K562 (cell line): Measurements from ENCODE around the gene C6orf15.
"Not testable (repeated sequence)": the region's sequence is repeated elsewhere in the genome, so short reads cannot be mapped to it uniquely, and the experiment has no call there.

ENCODE experiments used
- ATF6 ChIP-seq: sonication (generic); formaldehyde crosslinking; IDR thresholded peaks from 2 replicates; pipeline ENCODE4 v1.4.0; 2020; ENCODE audit warnings: mild to moderate bottlenecking, missing genetic modification reagents
- KDM1A ChIP-seq, 2 experiments: fragments of 450-650 bp; IDR thresholded peaks; 2 replicates each; pipeline ENCODE4 v1.6.1; 2016; ENCODE audit warnings: mild to moderate bottlenecking in 2 of 2
- MAZ ChIP-seq, 2 experiments: fragments of 450-650 bp in 1 of 2; sonication (generic) in 1 of 2; formaldehyde crosslinking; IDR thresholded peaks in 1 of 2; conservative IDR thresholded peaks in 1 of 2; 2 replicates each; pipeline versions ENCODE4 v1.4.0 to v1.5.0; 2020; ENCODE audit warnings: mild to moderate bottlenecking in 1 of 2, missing genetic modification reagents in 1 of 2
- YY1 ChIP-seq, 3 experiments: IDR thresholded peaks; 2 replicates each; pipeline ENCODE4 v1.6.1; 2011; ENCODE audit warnings: low read length in 2 of 3, mild to moderate bottlenecking in 2 of 3, moderate library complexity in 2 of 3, borderline replicate concordance in 1 of 3, control low read depth in 1 of 3, low read depth in 1 of 3; ENCODE audit not compliant: insufficient read depth in 3 of 3, insufficient replicate concordance in 2 of 3, control insufficient read depth in 1 of 3, insufficient read length in 1 of 3; ENCODE audit errors: extremely low read depth in 1 of 3
- TF ChIP-seq, protein P1 (sequence below): fragments of 250-450 bp; sonication (Bioruptor Pico); IDR thresholded peaks from 2 replicates; pipeline ENCODE4 v1.5.0; 2020; ENCODE audit warnings: mild to moderate bottlenecking, borderline replicate concordance

GRCh38 chr6:31067891-31068668, 44.3 kb downstream of the C6orf15 start:
- not testable (repeated sequence) for TF ChIP-seq ATF6; YY1 (IDR thresholded peaks at IDR 0.05; ENCODE audit: borderline replicate concordance in 1 of 3, control insufficient read depth in 1 of 3, extremely low read depth in 1 of 3, insufficient read depth in 3 of 3, insufficient read length in 1 of 3, insufficient replicate concordance in 2 of 3, low read depth in 1 of 3, low read length in 2 of 3); MAZ (CRISPR knock-in tag; conservative IDR thresholded peaks at IDR 0.05 in 1 of 2, IDR thresholded peaks at IDR 0.05 in 1 of 2); KDM1A (IDR thresholded peaks at IDR 0.05)
- TF ChIP-seq, protein P1, sequence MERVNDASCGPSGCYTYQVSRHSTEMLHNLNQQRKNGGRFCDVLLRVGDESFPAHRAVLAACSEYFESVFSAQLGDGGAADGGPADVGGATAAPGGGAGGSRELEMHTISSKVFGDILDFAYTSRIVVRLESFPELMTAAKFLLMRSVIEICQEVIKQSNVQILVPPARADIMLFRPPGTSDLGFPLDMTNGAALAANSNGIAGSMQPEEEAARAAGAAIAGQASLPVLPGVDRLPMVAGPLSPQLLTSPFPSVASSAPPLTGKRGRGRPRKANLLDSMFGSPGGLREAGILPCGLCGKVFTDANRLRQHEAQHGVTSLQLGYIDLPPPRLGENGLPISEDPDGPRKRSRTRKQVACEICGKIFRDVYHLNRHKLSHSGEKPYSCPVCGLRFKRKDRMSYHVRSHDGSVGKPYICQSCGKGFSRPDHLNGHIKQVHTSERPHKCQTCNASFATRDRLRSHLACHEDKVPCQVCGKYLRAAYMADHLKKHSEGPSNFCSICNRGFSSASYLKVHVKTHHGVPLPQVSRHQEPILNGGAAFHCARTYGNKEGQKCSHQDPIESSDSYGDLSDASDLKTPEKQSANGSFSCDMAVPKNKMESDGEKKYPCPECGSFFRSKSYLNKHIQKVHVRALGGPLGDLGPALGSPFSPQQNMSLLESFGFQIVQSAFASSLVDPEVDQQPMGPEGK (CRISPR knock-in tag), result not testable (repeated sequence)
